NCI-H2227 treated with DMSO at 0.1 percent for 48 hours (cell line): ENCODE measurements around the gene HAL.

Experiments used
- DNase-seq: peaks from one replicate; lab custom pipeline; 2025; lab: John Stamatoyannopoulos, UW

HAL gene

GRCh38 chr12:95996034-95996658 lies at the start of gene HAL:
Gene HAL (minus strand): TSS chr12:95996344. CDS start chr12:95995910, 434 bp downstream.
- DNase-seq, result no peak

GRCh38 chr12:96045566-96045965 lies 49.4 kb upstream of the HAL start:
- no peak for DNase-seq

GRCh38 chr12:96044943-96045290 lies 48.8 kb upstream of the HAL start:
- DNase-seq, result no peak

GRCh38 chr12:96044017-96044942 lies 48.1 kb upstream of the HAL start:
- no peak for DNase-seq

GRCh38 chr12:96041181-96041580 lies 45.0 kb upstream of the HAL start:
- no peak for DNase-seq

- no peak for DNase-seq
Measured at GRCh38 chr12:96040305-96041133, 44.4 kb upstream of the HAL start.

- no peak for DNase-seq
Measured at GRCh38 chr12:96039516-96039915, 43.4 kb upstream of the HAL start.

GRCh38 chr12:96036765-96037455 lies 40.8 kb upstream of the HAL start:
- no peak for DNase-seq

- DNase-seq, result peak; percentile 99
Measured at GRCh38 chr12:96035283-96036236, 39.4 kb upstream of the HAL start, which contains the start of gene LTA4H. Gene LTA4H (minus strand): TSS chr12:96035587. CDS start chr12:96035519, 68 bp downstream.

GRCh38 chr12:96034621-96035282 lies 38.6 kb upstream of the HAL start:
- DNase-seq, result no peak

GRCh38 chr12:96033549-96034389 lies 37.6 kb upstream of the HAL start:
- DNase-seq, result no peak

GRCh38 chr12:96029826-96030225 lies 33.7 kb upstream of the HAL start:
- DNase-seq, result no peak

GRCh38 chr12:96028538-96028937 lies 32.4 kb upstream of the HAL start:
- no peak for DNase-seq

- no peak for DNase-seq
Measured at GRCh38 chr12:96026331-96026730, 30.2 kb upstream of the HAL start.

- DNase-seq, result no peak
Measured at GRCh38 chr12:96025518-96025917, 29.4 kb upstream of the HAL start.

- DNase-seq, result no peak
Measured at GRCh38 chr12:96020314-96021003, 24.3 kb upstream of the HAL start.

GRCh38 chr12:96015672-96016071 lies 19.5 kb upstream of the HAL start:
- peak; percentile 7 for DNase-seq

GRCh38 chr12:96014943-96015599 lies 18.9 kb upstream of the HAL start:
- no peak for DNase-seq
